GM15510 (cell line): ENCODE data around the gene NPRL2.

Experiments
- POLR2A ChIP-seq: IDR thresholded peaks from 3 replicates; pipeline ENCODE4 v1.6.1; 2011; ENCODE audit warnings: borderline replicate concordance; ENCODE audit not compliant: insufficient read length; ENCODE audit errors: extremely low read depth

NPRL2 gene

DNA sequence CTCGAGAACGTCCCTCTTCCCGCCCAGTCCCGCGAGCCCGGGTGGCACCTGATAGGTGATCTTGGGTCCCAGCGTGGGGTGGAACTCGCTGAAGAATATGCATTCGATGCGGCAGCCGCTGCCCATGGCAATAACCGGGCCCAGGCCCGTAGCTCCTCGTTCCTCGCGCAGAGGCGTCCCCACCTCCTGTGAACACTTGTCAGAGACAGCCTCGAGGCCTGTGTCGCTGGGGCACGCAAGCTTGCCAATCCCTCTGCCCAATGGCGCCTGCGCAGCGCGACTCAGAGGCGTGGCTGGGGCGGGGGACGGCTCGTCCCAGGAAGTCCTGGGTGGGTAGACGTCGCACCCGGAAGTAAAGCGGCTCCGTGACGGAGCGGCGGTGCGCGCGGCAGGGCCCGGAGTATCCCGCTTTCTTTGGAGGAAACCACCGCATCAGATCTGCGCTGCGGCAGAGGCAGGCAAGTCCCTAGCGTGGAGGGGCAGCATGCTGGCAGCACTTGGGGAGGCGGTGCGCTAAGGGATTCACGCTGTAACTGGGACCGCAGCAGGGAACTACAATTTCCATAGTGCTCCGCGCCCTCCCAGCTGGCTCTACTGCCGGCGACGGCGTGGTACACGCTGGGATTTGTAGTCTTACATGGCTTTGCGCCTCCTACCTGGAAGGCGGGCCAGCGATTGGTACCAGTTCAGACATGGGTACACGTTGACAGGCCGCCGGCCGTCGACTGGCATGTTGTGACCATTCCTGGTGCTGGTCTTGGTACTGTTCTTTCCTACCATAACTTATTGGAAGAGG, at the start of gene NPRL2, which contains the start of gene CYB561D2:
TSS of gene NPRL2 (minus strand) at position 249 of the 796 bp plus-strand sequence. CDS start at position 126, 123 bp downstream.
TSS of gene CYB561D2 (plus strand) at position 336 of the 796 bp plus-strand sequence. CDS start 572 bp downstream, outside the sequence.
- TF ChIP-seq POLR2A, result peak; percentile 95

DNA sequence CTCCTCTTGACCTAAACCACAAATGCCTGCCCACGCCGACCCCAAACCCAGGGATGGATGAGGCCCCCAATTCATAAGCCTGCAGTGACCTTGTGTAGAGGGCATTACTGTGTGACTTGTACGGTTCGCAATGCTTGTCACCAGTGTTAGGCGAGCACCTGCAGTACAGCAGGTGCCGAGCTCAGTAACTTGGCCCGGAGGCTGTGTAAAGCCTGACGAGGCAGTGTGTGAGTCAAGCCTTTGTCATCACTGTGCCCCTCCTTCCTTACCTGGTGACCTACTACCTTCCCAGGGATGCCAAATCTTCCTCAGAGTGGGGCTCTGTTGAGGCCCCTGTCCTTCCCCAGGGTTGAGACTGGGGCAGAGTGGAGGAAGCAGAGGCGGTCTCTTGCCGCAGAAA, 45.9 kb upstream of the NPRL2 start:
- TF ChIP-seq POLR2A, result no peak

- TF ChIP-seq POLR2A, result no peak
These were observed 44.7 kb upstream of the NPRL2 start for GRCh38 chr3:50395070-50395860.

GRCh38 chr3:50393061-50393460, 42.5 kb upstream of the NPRL2 start:
- TF ChIP-seq POLR2A, result no peak

DNA sequence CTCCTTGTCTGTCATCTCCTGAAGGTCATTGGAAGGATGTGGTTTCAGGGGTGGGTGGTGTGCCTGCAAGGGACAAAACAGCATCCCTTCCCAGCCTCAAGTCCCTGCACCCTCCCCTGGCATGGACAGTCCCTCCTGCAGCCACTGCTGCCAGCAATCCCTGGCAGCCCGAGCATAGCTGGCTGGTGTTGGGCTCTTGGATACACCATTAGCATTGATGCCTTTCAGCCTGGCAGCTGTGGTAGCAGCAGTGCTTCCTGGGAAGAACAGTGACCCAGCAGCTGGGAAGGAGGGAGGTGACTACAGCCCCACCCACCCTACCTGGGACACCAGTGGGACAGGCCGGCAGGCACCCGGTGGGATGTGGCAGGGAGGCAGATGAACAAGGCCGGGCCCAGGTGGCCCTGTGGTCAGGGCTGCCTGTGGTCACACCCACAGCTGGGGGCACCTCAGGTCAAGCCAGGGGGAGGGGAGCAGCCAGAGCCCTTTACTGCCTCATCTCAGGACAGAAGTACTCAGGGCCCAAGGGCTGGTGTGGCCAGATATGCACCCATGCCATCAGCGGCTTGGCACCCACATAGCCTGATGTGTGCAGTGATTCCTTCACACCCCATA, 41.6 kb upstream of the NPRL2 start:
- TF ChIP-seq POLR2A, result no peak

DNA sequence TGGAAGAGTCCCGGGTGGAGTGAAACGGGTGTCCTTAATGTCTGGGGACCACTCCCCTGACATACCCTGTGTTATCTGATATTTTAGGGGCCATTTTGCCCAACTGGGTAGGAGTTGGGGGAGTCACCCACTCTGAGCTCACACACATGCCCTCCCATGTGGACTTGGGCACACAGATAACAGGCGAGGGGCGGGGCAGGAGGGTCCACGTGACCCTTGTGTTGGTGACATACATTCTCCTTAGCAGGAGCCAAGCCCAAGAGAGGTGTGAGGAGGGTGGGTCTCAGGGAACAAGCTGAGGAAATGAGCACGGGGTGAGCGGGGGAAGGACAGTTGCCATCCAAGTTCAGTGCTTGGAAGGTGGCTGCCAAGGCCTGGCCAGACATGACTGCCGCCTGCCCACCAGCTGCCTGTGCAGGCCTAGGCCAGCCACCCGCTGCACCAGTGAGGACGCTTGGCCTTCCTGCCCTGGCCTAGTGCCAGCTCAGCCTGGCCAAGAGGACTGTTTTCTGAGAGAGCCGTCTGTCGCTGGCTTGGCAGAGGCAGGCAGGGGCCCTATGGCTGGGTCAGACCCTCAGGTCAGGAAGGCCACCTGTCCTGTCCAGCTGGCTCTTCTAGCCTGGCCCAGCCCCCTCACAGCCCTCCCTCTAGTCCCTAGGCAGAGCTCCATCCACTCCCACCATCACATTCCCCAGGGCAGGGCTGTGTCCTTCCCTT, 40.1 kb upstream of the NPRL2 start:
- TF ChIP-seq POLR2A, result no peak

DNA sequence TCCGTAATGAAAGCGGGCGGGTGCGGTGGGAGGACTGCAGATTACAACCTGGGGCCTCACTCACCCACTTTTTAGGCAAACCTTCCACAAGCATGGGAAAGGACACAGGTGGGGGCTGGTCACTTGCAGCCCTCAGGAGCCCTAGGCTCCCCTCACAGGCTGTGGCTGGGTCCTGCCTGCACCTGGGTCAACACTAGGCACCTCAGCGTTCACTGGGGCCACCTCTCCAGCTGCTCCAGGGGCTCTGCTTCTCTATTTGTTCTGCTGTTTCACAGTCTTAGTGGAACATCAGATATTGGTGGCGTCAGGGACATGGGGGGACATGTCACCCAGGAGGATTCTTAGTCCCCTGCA, 38.8 kb upstream of the NPRL2 start:
- TF ChIP-seq POLR2A, result no peak

- TF ChIP-seq POLR2A, result no peak
These were observed 38.3 kb upstream of the NPRL2 start for GRCh38 chr3:50388720-50389413.

DNA sequence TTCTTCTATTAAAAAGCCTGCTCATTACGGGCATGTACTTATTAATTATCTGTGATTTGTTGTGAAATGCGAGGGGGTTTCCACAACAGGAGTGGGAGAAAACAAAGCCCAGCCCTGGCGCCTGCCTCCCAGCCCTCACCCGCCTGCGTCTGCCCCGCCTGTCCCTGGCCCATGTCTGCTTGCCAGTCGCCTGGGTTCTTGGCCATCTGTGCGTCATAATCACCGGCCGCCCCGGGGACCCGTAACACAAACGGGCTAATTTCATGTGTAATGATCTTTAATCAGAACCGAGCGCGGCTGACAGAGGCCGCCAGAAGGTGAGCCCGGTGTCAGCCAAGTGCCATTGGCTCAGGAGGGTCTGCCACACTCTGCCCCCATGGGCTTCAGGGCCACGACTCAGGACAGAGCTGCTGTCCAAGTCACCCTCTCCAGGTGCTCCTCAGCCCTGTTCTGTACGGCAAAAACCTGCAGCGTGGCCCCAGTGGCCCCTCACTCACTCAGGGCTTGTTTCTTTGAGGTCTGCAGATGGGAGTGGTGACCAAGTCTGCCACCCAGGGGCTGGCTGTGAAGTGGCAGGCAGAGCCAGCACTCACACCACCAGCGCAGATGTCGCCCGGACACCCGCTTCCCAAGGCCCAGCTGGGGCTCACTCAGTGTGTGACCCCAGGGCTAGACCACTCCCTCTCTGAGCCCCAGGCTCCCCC, 37.6 kb upstream of the NPRL2 start:
- no peak for TF ChIP-seq POLR2A

DNA sequence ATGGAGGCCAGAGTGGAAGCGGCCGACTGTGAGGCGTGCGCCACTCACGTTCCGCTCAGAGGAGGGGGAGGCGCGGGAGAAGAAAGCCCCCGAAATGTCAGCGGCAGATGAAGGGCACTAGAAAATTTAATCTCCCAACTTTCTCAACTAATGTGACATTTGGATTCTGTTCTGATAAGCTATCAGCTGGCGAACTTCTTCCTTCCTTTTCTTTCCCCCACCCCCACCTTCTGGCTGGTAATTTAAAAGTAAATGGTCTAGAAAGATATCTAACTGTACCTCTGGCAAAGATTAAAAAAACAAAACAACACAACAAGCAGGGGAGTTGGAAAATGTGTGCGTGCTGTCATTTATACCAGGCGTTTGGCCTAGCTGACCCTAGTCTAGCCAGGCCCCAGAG, 35.2 kb upstream of the NPRL2 start:
- no peak for TF ChIP-seq POLR2A

DNA sequence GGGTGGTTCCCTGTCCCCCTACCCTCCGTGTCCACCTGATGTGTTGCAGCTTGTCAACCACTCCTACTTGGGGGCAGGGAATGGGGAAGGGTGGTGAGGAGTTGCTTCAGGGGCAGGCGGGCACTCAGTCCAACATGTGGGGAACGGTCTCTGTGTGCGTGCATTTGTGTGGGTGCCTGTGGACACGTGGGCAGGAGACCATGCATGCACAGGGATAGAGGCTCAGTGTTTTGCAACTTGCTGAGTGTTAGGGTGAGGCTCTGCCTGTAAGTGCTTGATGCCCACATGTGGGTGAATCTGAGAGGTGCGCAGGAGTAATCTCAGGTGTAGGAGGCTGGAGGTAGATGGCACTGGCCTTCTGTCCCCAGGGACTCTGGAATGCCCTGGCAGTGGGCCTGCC, 33.2 kb upstream of the NPRL2 start:
- no peak for TF ChIP-seq POLR2A

DNA sequence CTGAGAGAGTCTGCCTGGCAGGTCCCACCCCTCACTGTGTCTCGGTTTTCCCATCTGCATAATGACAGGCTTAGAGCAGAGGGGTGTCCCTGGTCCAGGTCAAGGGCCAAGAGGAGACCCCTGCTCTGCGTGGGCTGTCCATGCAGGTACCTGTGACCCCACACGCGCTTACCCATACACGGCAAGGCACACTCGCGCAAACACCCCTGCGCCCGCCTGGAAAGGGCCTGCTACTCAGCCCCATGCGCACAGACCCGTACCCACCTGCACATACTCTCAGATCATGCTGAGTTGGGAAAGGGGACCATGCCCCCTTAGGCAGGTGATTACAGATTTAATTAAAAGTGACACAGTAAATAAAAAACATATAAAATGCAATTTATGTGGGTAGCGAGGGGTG, 32.1 kb upstream of the NPRL2 start:
- TF ChIP-seq POLR2A, result no peak

DNA sequence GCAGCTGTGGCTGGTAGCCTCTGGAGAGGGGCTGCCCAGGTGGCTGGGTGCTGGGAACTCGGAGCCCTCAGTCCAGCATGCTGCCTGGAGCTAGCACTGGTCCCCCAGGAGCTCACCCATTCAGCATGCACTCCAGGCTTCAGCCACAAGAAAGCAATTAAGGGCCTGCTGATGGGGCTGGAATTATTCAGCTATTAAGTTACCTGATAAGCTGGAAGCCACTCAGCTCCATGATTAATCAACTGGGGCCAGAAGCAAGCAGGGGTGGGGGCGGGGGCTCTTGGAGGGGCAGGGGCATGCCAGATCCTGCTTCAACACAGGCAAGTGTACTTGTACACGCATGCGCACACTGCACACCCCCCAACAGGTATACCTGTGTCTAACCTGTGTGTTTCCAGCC, 30.8 kb upstream of the NPRL2 start:
- TF ChIP-seq POLR2A, result no peak

DNA sequence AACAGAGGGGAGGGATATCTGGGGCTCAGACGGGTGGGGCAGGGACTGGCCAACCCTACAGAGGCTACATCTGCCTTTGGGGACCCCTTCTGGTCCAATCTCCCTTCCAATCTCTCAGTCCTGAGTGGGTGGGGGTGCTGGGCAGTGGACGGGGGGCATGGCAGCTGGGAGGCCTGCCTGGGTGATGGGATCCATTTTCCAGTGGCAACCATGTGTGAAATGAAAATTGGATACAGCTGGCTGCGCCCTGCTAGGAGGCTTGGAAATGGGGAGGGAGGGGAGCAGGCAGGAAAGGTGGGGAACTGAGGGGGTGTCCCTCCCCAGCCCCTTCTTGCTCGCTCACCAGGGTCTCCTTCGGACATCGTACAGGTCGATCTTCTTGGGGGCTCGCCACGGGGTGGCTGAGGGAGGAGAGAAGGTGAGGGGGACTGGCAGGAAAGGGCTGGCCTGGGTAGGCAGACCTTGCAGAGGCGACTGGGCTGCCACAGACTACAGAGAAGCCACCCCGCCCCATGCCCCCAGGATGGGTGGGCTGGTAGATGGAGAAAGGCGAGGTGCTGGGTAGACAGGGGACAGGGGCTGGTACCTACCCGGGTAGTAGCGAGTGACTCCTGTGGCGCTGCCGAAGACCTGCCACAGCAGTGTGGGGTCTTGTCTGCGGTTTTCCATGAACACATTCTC, 30.0 kb upstream of the NPRL2 start:
- TF ChIP-seq POLR2A, result no peak

GRCh38 chr3:50378757-50379156, 28.2 kb upstream of the NPRL2 start:
- no peak for TF ChIP-seq POLR2A
